NCI-H526 (cell line): ENCODE results near the gene MAST4.

Experiments used
- DNase-seq, 2 experiments: peaks; one replicate each; lab custom pipeline; 2025; lab: John Stamatoyannopoulos, UW

The MAST4 gene

GRCh38 chr5:66875315-66875714, 279.1 kb downstream of the MAST4 start:
- no peak for DNase-seq

DNA sequence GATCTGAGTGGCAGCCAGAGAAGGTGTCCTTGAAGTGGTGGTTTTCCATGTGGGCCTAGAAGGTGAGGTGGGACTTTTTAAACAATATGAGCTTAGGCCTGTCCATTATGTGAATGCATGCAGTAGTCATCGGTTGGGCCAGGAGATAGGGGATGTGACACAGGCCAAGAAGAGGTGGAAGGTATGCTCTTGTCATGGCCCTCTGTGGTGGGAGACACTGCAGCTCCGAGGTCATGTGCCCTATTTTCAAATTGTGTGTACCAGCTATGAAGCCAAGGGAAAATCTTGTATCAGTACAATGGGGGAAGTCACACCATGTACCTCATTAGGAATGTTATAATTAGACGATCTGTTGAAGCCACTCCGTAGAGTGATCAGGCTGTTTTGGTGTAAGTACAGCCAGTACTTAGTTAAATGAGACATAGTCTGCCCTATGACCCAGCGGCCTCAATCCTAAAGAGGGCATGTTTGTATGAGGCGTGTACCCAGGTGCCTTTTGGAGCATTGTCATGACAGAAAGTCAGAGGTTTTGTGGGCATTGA, 280.1 kb downstream of the MAST4 start:
- DNase-seq, result no peak

GRCh38 chr5:66877843-66878242, 281.6 kb downstream of the MAST4 start:
- no peak for DNase-seq

DNA sequence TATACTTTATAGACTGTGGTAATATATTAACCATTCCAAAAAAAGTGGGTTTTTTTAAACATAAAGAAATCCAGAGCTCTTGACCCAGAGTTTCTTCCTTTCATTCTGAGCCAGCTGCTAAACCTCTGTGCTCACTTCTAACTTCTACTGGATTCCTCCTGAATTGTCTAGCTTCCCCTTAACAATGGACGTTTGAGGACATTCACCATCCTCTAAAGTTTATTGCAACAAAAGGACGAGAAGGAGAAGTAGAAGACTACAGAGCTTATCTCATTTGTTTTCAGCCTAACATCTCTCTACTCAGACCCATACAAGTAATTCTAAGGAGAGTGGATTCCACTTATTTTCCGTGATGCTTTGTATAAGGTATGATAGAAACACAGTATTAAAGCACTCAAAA, 284.2 kb downstream of the MAST4 start:
- no peak for DNase-seq

DNA sequence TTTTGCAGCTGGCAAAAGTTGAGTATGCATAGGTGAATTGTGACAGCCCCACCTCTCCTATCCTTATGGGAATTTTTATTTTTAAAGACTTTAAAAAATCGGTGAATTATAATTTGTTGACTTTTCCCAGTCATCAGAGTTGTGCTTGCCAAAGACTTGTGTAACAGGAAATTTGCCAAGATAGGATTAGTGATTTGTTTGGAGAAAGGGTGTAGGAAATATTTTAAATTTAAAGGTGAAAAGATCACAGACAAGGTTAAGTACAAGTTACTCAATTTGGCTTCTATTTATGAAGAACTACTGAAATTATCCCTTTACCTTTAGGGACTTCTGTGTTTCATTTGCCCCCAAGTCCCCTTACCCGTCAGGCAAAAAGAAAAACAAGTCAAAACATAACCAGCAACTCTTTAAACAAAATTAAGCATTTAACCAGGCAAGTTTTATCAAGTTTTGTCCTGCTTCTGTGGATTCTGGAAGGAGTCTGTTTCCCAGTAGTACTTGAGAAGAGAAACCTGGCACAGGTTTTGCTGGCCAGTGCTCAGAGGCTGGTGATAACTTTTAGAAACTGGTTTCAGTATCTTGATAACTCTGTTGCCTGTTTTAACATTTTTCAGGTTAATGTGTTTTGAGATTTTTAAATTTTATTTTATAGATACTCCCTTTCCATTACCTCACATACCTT, 285.4 kb downstream of the MAST4 start:
- DNase-seq, result no peak

DNA sequence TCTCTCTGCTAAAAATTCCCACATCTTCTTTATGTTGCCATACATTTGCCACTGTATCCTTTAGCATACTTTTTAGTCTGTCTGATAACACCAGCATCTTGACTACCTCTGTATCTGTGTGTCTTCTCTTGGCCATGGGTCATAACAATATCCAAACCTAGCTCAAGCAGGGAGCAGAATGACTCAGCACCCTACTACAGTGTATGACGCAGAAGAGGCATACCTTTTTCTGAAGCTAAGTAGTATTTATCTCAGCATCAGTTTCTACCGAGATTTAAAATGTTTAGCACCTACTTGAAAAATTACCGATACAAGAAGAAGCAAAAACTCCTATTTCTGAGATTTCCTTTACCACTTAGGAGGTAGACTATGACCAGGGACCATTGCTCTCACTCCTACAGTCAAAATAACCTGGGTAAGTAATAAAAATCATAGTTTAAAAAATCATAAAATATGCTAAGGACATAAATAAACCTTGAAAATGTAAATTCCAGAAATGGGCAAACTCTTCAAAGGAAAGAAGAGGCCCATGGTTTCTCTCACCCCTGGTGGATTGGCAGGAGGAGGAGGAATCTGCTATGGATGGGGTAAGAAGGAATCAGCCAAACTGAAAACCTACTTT, 286.5 kb downstream of the MAST4 start:
- DNase-seq, result no peak

DNA sequence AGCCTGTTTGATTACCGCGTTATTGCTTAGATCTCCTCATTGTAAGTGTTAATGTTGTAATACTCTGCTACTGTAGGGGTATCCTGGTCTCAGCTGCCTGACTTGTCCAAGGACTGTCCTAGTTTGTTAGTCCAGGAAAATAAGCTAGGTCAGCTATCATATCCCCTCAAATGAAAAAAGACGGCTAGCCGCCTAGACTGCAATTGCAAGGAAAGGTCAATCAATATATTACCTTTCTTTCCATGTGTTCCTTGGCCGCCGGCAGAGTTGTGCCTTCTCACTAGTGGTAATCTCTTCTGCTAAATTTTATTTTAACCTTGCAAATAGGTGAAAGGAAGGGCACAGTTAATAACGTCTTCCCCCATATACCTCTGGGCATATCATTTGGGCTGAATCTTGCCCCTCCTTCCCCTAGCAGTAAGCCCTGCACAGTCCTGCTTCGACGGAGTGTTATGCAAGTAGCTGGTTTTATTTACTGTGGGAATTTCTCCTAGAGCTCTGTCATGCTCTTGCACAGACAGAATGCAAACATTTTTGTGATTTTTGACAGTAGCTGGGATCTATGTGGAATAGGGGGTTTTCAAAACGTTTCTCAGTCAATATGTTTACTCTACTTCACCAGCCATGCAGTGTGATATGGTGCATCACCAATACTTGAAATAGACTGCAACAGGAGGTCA, 288.5 kb downstream of the MAST4 start:
- DNase-seq, result no peak

- DNase-seq, result no peak
Measured at GRCh38 chr5:66886941-66887340, 290.7 kb downstream of the MAST4 start.

GRCh38 chr5:66888613-66889012, 292.4 kb downstream of the MAST4 start:
- no peak for DNase-seq

GRCh38 chr5:66889056-66889455, 292.9 kb downstream of the MAST4 start:
- no peak for DNase-seq

GRCh38 chr5:66889524-66889923, 293.3 kb downstream of the MAST4 start:
- no peak for DNase-seq

GRCh38 chr5:66891184-66891925, 295.2 kb downstream of the MAST4 start:
- no peak for DNase-seq

DNA sequence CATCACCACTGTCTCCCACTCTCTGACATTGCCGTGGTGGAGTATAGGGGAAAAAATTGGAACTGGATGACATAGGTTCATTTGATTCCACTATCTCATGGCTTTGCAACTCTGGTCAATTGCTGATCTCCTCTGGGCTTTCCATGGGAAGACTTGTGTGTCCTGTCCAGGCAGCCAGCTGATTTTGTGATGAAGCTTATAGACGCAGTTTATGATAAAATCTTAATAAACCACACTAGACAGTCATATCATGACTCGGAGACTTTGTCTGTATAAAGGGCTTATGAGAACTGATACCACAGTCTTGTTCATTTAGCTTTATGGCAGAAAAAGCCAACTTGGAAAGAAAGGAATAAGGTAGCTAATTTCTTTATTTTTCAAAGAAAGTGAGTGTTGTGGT, 296.5 kb downstream of the MAST4 start:
- no peak for DNase-seq

DNA sequence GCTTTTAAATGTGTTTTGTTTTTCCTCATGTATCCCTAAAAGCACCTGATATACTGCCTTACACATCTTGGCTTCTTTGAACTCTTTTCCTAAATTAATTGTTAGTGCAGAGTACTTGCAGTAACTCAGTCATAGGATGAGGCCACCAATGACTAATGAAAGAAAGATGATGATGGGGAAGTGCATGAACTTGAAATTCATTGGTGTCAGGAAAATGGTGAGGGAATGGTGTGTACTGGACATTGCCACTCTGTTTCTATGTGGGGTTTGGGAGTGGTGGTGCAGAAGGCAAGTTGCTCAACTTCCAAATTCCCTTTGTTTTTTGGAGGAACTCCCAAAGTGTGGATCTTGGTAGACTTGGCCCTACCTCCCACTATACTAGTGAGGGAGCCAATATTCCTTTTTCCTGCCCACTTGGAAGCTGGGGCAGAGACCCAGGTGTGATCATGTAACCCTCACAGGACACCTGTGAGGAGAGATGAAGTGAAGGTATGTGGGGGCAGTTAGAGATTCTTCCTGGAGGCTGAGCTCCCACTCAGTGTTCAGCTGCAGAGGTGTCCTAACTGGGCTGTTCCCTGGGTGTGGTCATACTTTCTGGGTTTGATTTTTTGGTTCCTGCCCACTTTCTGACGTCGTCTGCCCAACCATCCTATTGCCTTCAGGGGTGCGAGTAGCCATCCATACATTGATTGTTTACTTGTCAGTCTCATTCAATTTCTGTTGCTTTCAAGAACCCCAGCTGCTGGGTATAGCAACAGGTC, 298.5 kb downstream of the MAST4 start:
- DNase-seq, result no peak

DNA sequence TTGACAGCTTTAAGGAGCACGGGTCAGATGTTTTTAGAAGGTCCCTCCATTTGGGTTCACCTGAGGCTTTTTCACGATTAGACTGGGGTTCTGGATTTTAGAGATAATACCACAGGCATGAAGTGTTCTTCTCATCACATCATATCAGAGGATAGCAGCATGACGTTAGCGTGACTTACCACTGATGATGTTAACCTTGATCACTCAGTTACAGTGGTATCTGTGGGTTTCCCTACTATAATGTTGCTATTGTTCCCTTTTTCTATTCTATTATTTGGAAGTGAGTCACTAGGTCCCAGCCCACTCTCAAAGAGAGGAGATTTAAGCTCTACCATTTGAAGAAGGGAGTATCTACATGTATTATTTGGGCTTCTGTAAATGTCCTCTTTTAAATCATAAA, 300.0 kb downstream of the MAST4 start:
- no peak for DNase-seq

DNA sequence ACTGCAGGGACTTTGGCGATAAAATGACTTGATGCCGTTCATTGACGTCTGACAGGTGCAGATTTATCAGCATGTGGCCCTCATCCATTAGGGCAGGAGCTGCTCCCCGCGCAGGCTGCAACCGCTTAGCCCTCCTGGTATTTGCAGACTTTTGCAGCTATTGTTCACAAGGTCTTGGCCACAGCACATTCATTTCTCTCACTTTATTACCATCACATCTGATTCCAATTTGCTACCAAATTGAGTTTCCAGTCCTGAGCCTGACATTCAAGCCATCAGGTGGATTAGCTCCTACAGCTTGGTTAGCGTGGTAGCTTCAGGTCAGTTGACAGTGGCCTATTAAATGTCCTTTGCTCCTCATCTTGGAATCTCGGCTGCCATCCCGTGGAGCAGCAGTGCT, 301.2 kb downstream of the MAST4 start:
- DNase-seq, result no peak

DNA sequence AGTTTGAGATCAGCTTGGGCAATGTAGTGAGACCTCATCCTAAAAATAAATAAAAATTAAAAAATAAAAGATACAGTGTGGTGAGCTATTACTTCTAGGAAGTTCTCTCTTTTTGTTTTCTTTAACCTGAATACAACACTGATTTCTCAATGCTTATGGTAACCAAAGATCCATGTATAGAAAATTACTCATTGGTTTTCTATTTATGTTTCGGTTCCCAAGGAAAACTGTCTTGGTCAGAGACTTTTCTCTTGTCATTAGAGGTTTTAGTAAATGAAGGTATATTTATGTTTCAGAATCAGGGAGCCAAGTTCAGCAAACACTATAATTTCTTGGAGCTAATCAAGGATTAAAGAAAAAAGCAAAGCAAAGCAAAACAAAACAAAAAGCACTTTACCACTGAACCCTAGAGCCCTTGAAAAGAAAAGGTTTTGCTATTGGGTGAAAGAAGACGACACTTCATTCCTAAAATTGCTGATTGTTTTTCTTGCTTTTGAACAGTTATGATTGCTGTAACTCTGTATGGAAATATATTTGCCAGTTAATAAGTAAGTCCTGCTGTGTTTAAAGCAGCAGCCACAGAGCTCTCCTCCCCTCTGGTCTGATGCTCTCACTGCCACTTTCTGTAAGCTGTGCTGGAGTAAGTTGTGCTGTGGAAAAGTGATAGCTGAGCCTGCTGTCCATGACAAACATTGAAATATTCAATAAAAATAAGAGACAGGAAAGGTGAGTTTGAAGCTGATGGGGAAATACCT, 302.2 kb downstream of the MAST4 start:
- no peak for DNase-seq

- no peak for DNase-seq
Measured at GRCh38 chr5:66903218-66903617, 307.0 kb downstream of the MAST4 start.

GRCh38 chr5:66903709-66904108, 307.5 kb downstream of the MAST4 start:
- no peak for DNase-seq

- no peak for DNase-seq
Measured at GRCh38 chr5:66904189-66904588, 308.0 kb downstream of the MAST4 start.

GRCh38 chr5:66906021-66906420, 309.8 kb downstream of the MAST4 start:
- no peak for DNase-seq
